Heart left ventricle (tissue), 13 donors: Measurements from ENCODE around the gene ESRRA.

Source experiments
- CTCF ChIP-seq, 12 donors: fragments of 200-600 bp; sonication (generic) in 4 of 12; IDR thresholded peaks; one replicate each; pipeline versions ENCODE4 v1.5.0 to v1.8.0; 2018 to 2022; ENCODE audit warnings: antibody characterized with exemption in 12 of 12, mild to moderate bottlenecking in 5 of 12
- POLR2A ChIP-seq, 2 donors: fragments of 450-650 bp; IDR thresholded peaks; one replicate each; pipeline ENCODE4 v1.6.1; 2017; ENCODE audit warnings: antibody characterized with exemption in 2 of 2, mild to moderate bottlenecking in 2 of 2, moderate library complexity in 2 of 2
- donor health status: ischemic (EF 13 %, LVEDD 7.1; RV severe dilation, severe dysfunction).
- donor health status: DM: no; HTN: yes; CAD: no.
- donor health status: DM: no; HTN: no; CAD: no.
- donor health status: ischemic (EF 25% LVEDD 6.9; RV normal size, moderate dysfunction).
- donor health status: ischemic (EF 25% LVEDD 5.7; RV mildly dilated, moderate dysfunction).
- donor health status: ischemic (EF 35%, LVEDD 5.7; RV mildly dilated, moderate dysfunction).
- donor health status: nonischemic (EF 11% LVEDD 7.7; RV severe dilation, severe dysfunction).
- donor health status: DM: yes; HTN: yes; CAD: no.
- donor health status: PGD.
- donor health status: ischemic (EF 29% LVEDD 5.4; RV normal size, mild dysfunction).
- donor health status: nonischemic (EF 23%, LVEDD 6.1; RV moderate dilation, normal function).

DNA sequence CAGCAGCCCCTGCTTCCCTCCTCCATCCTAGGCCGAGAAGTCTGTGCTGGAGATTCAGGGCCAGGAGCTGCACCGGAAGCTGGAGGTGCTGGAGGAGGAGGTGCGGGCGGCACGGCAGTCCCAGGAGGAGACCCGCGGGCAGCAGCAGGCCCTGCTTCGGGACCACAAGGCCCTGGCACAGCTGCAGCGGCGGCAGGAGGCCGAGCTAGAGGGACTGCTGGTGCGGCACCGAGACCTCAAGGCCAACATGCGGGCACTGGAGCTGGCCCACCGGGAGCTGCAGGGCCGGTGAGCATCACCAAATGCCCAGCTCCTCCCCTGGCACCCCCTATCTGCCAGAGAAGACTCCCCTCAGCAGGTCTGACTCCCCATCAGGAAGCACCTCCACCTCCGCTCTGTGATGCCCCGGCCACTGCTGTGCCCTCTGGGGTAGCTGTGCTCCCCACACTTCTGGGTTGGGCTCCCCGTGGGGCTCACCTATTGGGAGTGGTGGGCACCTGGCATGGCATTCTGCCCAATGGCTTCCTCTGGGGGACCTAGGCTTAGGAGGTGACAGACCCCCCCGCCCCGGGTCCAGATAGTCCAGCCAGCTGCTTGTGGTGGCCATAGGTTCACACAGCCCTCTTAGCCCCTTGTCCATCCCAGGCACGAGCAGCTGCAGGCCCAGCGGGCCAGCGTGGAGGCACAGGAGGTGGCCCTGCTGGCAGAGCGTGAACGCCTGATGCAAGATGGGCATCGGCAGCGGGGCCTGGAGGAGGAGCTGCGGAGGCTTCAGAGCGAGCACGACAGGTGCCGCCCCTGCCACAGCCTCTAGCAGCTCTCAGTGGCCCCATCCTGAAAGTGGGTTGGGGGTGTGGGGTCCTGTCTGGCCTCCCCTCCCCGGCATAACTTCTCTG, 47.0 kb downstream of the ESRRA start:
- TF ChIP-seq CTCF (IDR thresholded peaks at IDR 0.05) (no peak), POLR2A (IDR thresholded peaks at IDR 0.05) (no peak)
